SK-N-SH (cell line): ENCODE results near the gene PLA2G6. TPM values are rescaled to one million over a fixed set of nuclear protein-coding genes. Genes with fewer than 3 reads are reported as not detected.

Source experiments
- CTCF ChIA-PET: fragments of 300-600, 350-600 bp; formaldehyde crosslinking; extraction: SDS; loops from one replicate; lab custom pipeline; 2021; lab: Yijun Ruan, JAX
- POLR2A ChIA-PET: fragments of 350-600 bp; sonication (Branson Sonifier 250); formaldehyde crosslinking; extraction: SDS; loops from one replicate; lab custom pipeline; 2020; ENCODE audit warnings: antibody characterized with exemption, inconsistent platforms; lab: Yijun Ruan, JAX
- DNase-seq: peaks from one replicate; pipeline ENCODE4 v3.0.0; 2012
- H2AFZ ChIP-seq: fragments of 200-600 bp; sonication (generic); 2 replicates; pipeline ENCODE4 v1.8.1; 2016; ENCODE audit warnings: antibody characterized with exemption, mild to moderate bottlenecking, low read depth
- H3F3A ChIP-seq: fragments of 200-600 bp; sonication (generic); replicated peaks from 2 replicates; pipeline ENCODE3; 2016; ENCODE audit warnings: antibody characterized with exemption, mild to moderate bottlenecking; ENCODE audit not compliant: insufficient read depth
- H3K27ac ChIP-seq, 2 experiments: fragments of 200-500 bp in 1 of 2; fragments of 200-600 bp in 1 of 2; sonication (Bioruptor generic) in 1 of 2; sonication (generic), shearing (Covaris generic) in 1 of 2; 2 replicates each; pipeline versions ENCODE4 v1.5.1 to v1.6.1; 2014 to 2016; ENCODE audit warnings: low read depth in 2 of 2, inconsistent platforms in 1 of 2, low read length in 1 of 2, mild to moderate bottlenecking in 1 of 2, mixed read lengths in 1 of 2
- H3K27me3 ChIP-seq: fragments of 200-600 bp; sonication (generic), shearing (Covaris generic); 2 replicates; pipeline ENCODE4 v1.6.1; 2016; ENCODE audit warnings: mixed run types; ENCODE audit not compliant: insufficient read depth
- H3K36me3 ChIP-seq, 2 experiments: fragments of 200-500 bp in 1 of 2; fragments of 200-600 bp in 1 of 2; sonication (Bioruptor generic) in 1 of 2; sonication (generic) in 1 of 2; replicated peaks in 1 of 2; 2 replicates each; pipeline versions ENCODE3 to v1.5.1; 2014 to 2016; ENCODE audit warnings: low read length in 1 of 2, mild to moderate bottlenecking in 1 of 2; ENCODE audit not compliant: insufficient read depth in 2 of 2, control insufficient read depth in 1 of 2
- H3K4me1 ChIP-seq, 2 experiments: fragments of 200-500 bp in 1 of 2; fragments of 200-600 bp in 1 of 2; sonication (Bioruptor generic) in 1 of 2; sonication (generic), shearing (Covaris generic) in 1 of 2; 2 replicates each; pipeline versions ENCODE4 v1.5.1 to v1.6.1; 2014 to 2016; ENCODE audit warnings: low read depth in 1 of 2, low read length in 1 of 2, mixed run types in 1 of 2; ENCODE audit not compliant: insufficient read depth in 2 of 2, control insufficient read depth in 1 of 2
- H3K4me2 ChIP-seq: fragments of 200-600 bp; sonication (generic), shearing (Covaris generic); 2 replicates; pipeline ENCODE4 v1.6.1; 2017; ENCODE audit warnings: mixed run types
- H3K4me3 ChIP-seq, 2 experiments: fragments of 200-500 bp in 1 of 2; fragments of 200-600 bp in 1 of 2; sonication (Bioruptor generic) in 1 of 2; sonication (generic), shearing (Covaris generic) in 1 of 2; 2 replicates each; pipeline versions ENCODE4 v1.5.1 to v1.8.1; 2014 to 2016; ENCODE audit warnings: low read depth in 2 of 2, inconsistent platforms in 1 of 2, low read length in 1 of 2, mild to moderate bottlenecking in 1 of 2, mixed read lengths in 1 of 2, moderate library complexity in 1 of 2
- H3K79me2 ChIP-seq: fragments of 200-600 bp; sonication (generic); 2 replicates; pipeline ENCODE4 v1.8.1; 2017; ENCODE audit warnings: mild to moderate bottlenecking; ENCODE audit not compliant: insufficient read depth
- H3K9ac ChIP-seq: fragments of 200-600 bp; sonication (generic); 2 replicates; pipeline ENCODE4 v1.6.1; 2017; ENCODE audit warnings: mixed run types
- H3K9me2 ChIP-seq: fragments of 200-600 bp; sonication (generic); 2 replicates; pipeline ENCODE4 v1.6.1; 2017; ENCODE audit warnings: mixed run types
- H3K9me3 ChIP-seq: fragments of 200-600 bp; sonication (generic); 2 replicates; pipeline ENCODE4 v1.6.1; 2017; ENCODE audit warnings: mixed run types, mild to moderate bottlenecking, moderate library complexity
- H4K20me1 ChIP-seq: fragments of 200-600 bp; sonication (generic); 2 replicates; pipeline ENCODE4 v1.6.1; 2017; ENCODE audit warnings: mild to moderate bottlenecking, mixed run types; ENCODE audit not compliant: insufficient read depth
- EP300 ChIP-seq, 2 experiments: IDR thresholded peaks; 2 replicates each; pipeline versions ENCODE4 v1.4.0 to v1.6.1; 2012; ENCODE audit warnings: borderline replicate concordance in 1 of 2, low read depth in 1 of 2, low read length in 1 of 2
- FOSL2 ChIP-seq: IDR thresholded peaks from 2 replicates; pipeline ENCODE4 v1.4.0; 2012; ENCODE audit warnings: low read depth, mild to moderate bottlenecking, moderate library complexity, borderline replicate concordance
- FOXJ3 ChIP-seq: sonication (generic); formaldehyde crosslinking; IDR thresholded peaks from 2 replicates; pipeline ENCODE4 v1.5.1; 2020; ENCODE audit warnings: mild to moderate bottlenecking, missing genetic modification reagents
- FOXM1 ChIP-seq: IDR thresholded peaks from 2 replicates; pipeline ENCODE4 v1.4.0; 2012; ENCODE audit warnings: low read depth, mild to moderate bottlenecking
- GABPA ChIP-seq: IDR thresholded peaks from 2 replicates; pipeline ENCODE4 v1.4.0; 2012; ENCODE audit warnings: low read depth, mild to moderate bottlenecking
- GATA2 ChIP-seq: sonication (generic); formaldehyde crosslinking; IDR thresholded peaks from 2 replicates; pipeline ENCODE4 v1.5.0; 2020; ENCODE audit warnings: mild to moderate bottlenecking, missing genetic modification reagents
- JUND ChIP-seq: IDR thresholded peaks from 2 replicates; pipeline ENCODE4 v1.4.0; 2012
- MEF2A ChIP-seq: IDR thresholded peaks from 2 replicates; pipeline ENCODE4 v1.4.0; 2012; ENCODE audit warnings: low read depth, borderline replicate concordance
- MXI1 ChIP-seq: IDR thresholded peaks from 2 replicates; pipeline ENCODE4 v1.6.1; 2012; ENCODE audit warnings: mild to moderate bottlenecking, low read depth, low read length, improper control_type of control experiment
- NFIC ChIP-seq: IDR thresholded peaks from 2 replicates; pipeline ENCODE4 v1.4.0; 2012; ENCODE audit warnings: borderline replicate concordance
- RAD21 ChIP-seq: IDR thresholded peaks from 2 replicates; pipeline ENCODE4 v1.6.1; 2012; ENCODE audit warnings: mild to moderate bottlenecking, low read length
- RFX5 ChIP-seq: IDR thresholded peaks from 2 replicates; pipeline ENCODE4 v1.6.1; 2012; ENCODE audit warnings: mild to moderate bottlenecking, improper control_type of control experiment, low read length
- RXRA ChIP-seq: IDR thresholded peaks from 2 replicates; pipeline ENCODE4 v1.4.0; 2012; ENCODE audit warnings: low read depth, mild to moderate bottlenecking, borderline replicate concordance
- SIN3A ChIP-seq: IDR thresholded peaks from 2 replicates; pipeline ENCODE4 v1.6.1; 2012; ENCODE audit warnings: low read depth, mild to moderate bottlenecking, low read length, moderate library complexity, borderline replicate concordance
- SMC3 ChIP-seq: IDR thresholded peaks from 2 replicates; pipeline ENCODE4 v1.6.1; 2012; ENCODE audit warnings: low read depth, low read length, improper control_type of control experiment
- TAF1 ChIP-seq: IDR thresholded peaks from 2 replicates; pipeline ENCODE4 v1.6.1; 2012; ENCODE audit warnings: low read depth, mild to moderate bottlenecking, low read length, moderate library complexity, borderline replicate concordance
- YY1 ChIP-seq: IDR thresholded peaks from 2 replicates; pipeline ENCODE4 v1.4.0; 2012; ENCODE audit warnings: low read depth, mild to moderate bottlenecking
- WGBS: methylation state at CpG from one replicate; pipeline ENCODE4 v1.1.6; 2017; ENCODE audit warnings: low lambda C conversion rate; 5-methylcytosine and 5-hydroxymethylcytosine counted together
- polyA plus RNA-seq, 3 experiments: library from polyadenylated mRNA; depleted of rRNA; stranded (reverse); fragments of >200 nt; gene quantifications; 2 replicates each; pipeline ENCODE4 v1.2.3, GENCODE V29; 2012
- TF ChIP-seq, protein P1 (sequence below): IDR thresholded peaks from 2 replicates; pipeline ENCODE4; 2012
- TF ChIP-seq, protein P2 (sequence below): fragments of 200-600 bp; sonication (generic); IDR thresholded peaks from 2 replicates; pipeline ENCODE4 v1.6.1; 2017; ENCODE audit warnings: antibody characterized with exemption, mild to moderate bottlenecking, moderate library complexity
- TF ChIP-seq, protein P3 (sequence below): IDR thresholded peaks from 2 replicates; pipeline ENCODE4 v1.4.0; 2012; ENCODE audit warnings: low read depth, borderline replicate concordance
- TF ChIP-seq, protein P4 (sequence below): fragments of 150-350 bp; IDR thresholded peaks from 2 replicates; pipeline ENCODE4 v1.6.1; 2017; ENCODE audit warnings: antibody characterized with exemption, low read length, low read depth, borderline replicate concordance

The PLA2G6 gene
- polyA plus RNA-seq, 1 of the 3 experiments (the other 2 are of a cell fraction) = 10.5 TPM

DNA sequence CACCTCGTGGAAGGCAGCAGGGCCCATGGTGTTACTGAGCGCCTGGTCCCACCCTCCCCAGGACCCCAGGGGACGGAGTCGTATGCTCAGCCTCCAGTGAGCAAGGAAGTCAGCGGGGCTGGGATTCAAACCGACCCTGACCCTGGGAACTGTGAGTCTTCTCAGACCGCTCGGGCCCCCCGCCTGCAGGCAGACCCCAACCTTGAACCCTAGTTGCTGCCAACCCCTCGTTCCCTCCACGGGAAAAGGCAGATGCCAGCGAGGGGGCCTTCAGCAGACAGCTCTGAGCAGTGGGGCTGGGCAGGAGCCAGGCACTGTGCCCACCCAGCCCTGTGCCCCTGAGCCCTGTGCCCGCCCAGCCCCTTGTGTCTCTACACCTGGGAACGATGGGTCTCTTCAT, 104.0 kb downstream of the PLA2G6 start:
- no peaks in the 10 kb centered on the region for H3F3A ChIP-seq
- ChIA-PET CTCF (interaction anchor here (2.3 kb wide), 1 partner anchor 25 kb away, joined by 8 read pairs; no protein-coding TSS in a partner anchor), POLR2A (no interaction called here)

DNA sequence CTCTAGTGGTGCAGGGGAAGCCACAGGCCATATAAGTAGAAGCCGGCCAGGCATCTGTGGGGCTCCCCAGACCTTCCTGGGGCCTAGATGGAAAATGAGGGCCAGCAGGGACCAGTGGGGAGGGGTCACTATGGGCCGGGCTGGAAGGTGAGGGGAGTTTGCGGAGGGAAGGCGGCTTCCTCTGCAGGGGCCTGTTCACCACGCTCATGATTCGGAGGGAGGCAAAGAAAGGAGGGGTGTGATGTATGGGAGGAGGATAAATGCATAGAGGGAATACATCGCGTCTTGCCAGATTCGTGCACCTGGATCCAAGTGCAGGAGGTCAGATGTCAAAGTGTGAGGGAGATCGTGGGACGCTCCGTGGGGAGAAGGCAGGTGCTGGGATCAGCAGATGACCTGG, 104.5 kb downstream of the PLA2G6 start:
- H3K9me2 ChIP-seq = no peaks in the 10 kb centered on the region

More for the DNA sequence above, 104.0 kb downstream of the PLA2G6 start:
- no peak overlapping the region for H3K4me3 ChIP-seq
- H3K27ac ChIP-seq = no peak overlapping the region
- no peaks in the 10 kb centered on the region for H3K9me3 ChIP-seq
- no peak overlapping the region for H3K4me2 ChIP-seq
- H3K9ac ChIP-seq = no peak overlapping the region
- no peaks in the 10 kb centered on the region for H3K9me2 ChIP-seq
- no peak overlapping the region for H2AFZ ChIP-seq
- H3K36me3 ChIP-seq = peaks cover 0 to 6% of the 10 kb centered on the region in 2 experiments
- WGBS = no CpG with 5 or more reads among the region's 14 CpGs
- no peaks in the 10 kb centered on the region for H3K27me3 ChIP-seq
- no peaks in the 10 kb centered on the region for H3K79me2 ChIP-seq
- no peak for DNase-seq
- H4K20me1 ChIP-seq = no peaks in the 10 kb centered on the region
- no peak for TF ChIP-seq MXI1
- TF ChIP-seq, all 33 proteins: peak for 0
- peaks cover 0 to 2% of the 10 kb centered on the region in 2 experiments; a peak in 1 of 4 replicates for H3K4me1 ChIP-seq

DNA sequence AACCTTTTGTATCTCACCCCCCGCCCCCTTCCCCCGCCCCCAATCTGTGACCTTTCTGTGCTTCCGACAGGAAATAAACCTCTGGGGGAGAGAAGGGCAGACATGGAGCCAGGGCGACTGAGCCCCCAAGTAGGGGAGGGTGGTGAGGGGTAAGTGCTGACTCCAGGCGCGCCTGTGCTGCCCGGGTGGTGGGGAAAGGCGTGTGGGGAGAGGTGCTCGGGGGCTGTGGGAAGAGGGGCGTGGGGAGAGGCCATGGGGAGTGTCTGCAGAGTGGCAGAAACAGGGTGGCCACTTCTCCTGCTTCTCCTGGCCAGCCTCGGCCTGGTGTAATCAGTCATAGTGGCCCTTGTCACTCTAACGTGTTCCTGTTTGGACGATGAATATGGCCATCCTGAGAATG, 105.7 kb downstream of the PLA2G6 start:
- WGBS = 93% methylated on average over 8 of the region's 13 CpGs
- POLR2A ChIA-PET = no interaction called here

More for the DNA sequence above, 104.5 kb downstream of the PLA2G6 start:
- 93% methylated on average over 11 of the region's 12 CpGs for WGBS
- Histone ChIP-seq H3K36me3 (peaks cover 0 to 6% of the 10 kb centered on the region in 2 experiments), H3K9ac (no peak overlapping the region), H3K79me2 (no peaks in the 10 kb centered on the region), H3F3A (no peaks in the 10 kb centered on the region), H3K27ac (no peak overlapping the region), H4K20me1 (no peaks in the 10 kb centered on the region), H3K4me2 (no peak overlapping the region), H3K4me3 (no peak overlapping the region), H2AFZ (no peak overlapping the region), H3K27me3 (no peaks in the 10 kb centered on the region), H3K9me3 (no peaks in the 10 kb centered on the region), H3K4me1 (peaks cover 0 to 2% of the 10 kb centered on the region in 2 experiments; a peak in 1 of 4 replicates)
- CTCF ChIA-PET = no interaction called here
- no peak for DNase-seq
- POLR2A ChIA-PET = no interaction called here
- TF ChIP-seq RFX5 (no peak), SIN3A (no peak), EP300 (IDR thresholded peaks at IDR 0.05; ENCODE audit: borderline replicate concordance in 1 of 2, low read depth in 1 of 2, low read length in 1 of 2) (no peak), GABPA (no peak), FOXJ3 (no peak), NFIC (no peak), SMC3 (no peak), FOSL2 (no peak), FOXM1 (no peak), YY1 (no peak), MEF2A (no peak), RXRA (no peak), MXI1 (no peak), GATA2 (CRISPR knock-in tag) (no peak)

More for the DNA sequence above, 105.7 kb downstream of the PLA2G6 start:
- Histone ChIP-seq H3K4me1 (no peaks in the 10 kb centered on the region; a peak in 1 of 4 replicates), H3K27ac (no peak overlapping the region), H3K9me3 (no peaks in the 10 kb centered on the region), H3K79me2 (no peaks in the 10 kb centered on the region), H3K9ac (no peak overlapping the region), H4K20me1 (no peaks in the 10 kb centered on the region), H3F3A (no peaks in the 10 kb centered on the region), H3K27me3 (no peaks in the 10 kb centered on the region), H3K9me2 (no peaks in the 10 kb centered on the region), H3K4me3 (no peak overlapping the region), H2AFZ (no peak overlapping the region), H3K36me3 (peaks cover 0 to 10% of the 10 kb centered on the region in 2 experiments), H3K4me2 (no peak overlapping the region)
- no peak for DNase-seq
- TF ChIP-seq, protein P1, sequence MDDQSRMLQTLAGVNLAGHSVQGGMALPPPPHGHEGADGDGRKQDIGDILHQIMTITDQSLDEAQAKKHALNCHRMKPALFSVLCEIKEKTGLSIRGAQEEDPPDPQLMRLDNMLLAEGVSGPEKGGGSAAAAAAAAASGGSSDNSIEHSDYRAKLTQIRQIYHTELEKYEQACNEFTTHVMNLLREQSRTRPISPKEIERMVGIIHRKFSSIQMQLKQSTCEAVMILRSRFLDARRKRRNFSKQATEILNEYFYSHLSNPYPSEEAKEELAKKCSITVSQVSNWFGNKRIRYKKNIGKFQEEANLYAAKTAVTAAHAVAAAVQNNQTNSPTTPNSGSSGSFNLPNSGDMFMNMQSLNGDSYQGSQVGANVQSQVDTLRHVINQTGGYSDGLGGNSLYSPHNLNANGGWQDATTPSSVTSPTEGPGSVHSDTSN = no peak
- TF ChIP-seq JUND (no peak), RAD21 (no peak), SMC3 (no peak), TAF1 (no peak), FOSL2 (no peak), FOXM1 (no peak)
- TF ChIP-seq, protein P2, sequence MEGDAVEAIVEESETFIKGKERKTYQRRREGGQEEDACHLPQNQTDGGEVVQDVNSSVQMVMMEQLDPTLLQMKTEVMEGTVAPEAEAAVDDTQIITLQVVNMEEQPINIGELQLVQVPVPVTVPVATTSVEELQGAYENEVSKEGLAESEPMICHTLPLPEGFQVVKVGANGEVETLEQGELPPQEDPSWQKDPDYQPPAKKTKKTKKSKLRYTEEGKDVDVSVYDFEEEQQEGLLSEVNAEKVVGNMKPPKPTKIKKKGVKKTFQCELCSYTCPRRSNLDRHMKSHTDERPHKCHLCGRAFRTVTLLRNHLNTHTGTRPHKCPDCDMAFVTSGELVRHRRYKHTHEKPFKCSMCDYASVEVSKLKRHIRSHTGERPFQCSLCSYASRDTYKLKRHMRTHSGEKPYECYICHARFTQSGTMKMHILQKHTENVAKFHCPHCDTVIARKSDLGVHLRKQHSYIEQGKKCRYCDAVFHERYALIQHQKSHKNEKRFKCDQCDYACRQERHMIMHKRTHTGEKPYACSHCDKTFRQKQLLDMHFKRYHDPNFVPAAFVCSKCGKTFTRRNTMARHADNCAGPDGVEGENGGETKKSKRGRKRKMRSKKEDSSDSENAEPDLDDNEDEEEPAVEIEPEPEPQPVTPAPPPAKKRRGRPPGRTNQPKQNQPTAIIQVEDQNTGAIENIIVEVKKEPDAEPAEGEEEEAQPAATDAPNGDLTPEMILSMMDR = no peak
- TF ChIP-seq, protein P3, sequence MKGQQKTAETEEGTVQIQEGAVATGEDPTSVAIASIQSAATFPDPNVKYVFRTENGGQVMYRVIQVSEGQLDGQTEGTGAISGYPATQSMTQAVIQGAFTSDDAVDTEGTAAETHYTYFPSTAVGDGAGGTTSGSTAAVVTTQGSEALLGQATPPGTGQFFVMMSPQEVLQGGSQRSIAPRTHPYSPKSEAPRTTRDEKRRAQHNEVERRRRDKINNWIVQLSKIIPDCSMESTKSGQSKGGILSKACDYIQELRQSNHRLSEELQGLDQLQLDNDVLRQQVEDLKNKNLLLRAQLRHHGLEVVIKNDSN = no peak
- TF ChIP-seq, protein P4, sequence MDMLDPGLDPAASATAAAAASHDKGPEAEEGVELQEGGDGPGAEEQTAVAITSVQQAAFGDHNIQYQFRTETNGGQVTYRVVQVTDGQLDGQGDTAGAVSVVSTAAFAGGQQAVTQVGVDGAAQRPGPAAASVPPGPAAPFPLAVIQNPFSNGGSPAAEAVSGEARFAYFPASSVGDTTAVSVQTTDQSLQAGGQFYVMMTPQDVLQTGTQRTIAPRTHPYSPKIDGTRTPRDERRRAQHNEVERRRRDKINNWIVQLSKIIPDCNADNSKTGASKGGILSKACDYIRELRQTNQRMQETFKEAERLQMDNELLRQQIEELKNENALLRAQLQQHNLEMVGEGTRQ = no peak
- CTCF ChIA-PET = no interaction called here
